GM19372 (cell line): ENCODE results near the gene CDK16.
"Not testable (repeated sequence)": the region's sequence is repeated elsewhere in the genome, so short reads cannot be mapped to it uniquely, and the experiment has no call there.

Experiments used
- ATAC-seq: cut with Tn5 transposase; IDR thresholded peaks from one replicate; pipeline ENCODE4 v1.9.1; 2021; ENCODE audit warnings: mild to moderate bottlenecking, low read depth, moderate library complexity; ENCODE audit not compliant: unreplicated experiment

Gene CDK16

DNA sequence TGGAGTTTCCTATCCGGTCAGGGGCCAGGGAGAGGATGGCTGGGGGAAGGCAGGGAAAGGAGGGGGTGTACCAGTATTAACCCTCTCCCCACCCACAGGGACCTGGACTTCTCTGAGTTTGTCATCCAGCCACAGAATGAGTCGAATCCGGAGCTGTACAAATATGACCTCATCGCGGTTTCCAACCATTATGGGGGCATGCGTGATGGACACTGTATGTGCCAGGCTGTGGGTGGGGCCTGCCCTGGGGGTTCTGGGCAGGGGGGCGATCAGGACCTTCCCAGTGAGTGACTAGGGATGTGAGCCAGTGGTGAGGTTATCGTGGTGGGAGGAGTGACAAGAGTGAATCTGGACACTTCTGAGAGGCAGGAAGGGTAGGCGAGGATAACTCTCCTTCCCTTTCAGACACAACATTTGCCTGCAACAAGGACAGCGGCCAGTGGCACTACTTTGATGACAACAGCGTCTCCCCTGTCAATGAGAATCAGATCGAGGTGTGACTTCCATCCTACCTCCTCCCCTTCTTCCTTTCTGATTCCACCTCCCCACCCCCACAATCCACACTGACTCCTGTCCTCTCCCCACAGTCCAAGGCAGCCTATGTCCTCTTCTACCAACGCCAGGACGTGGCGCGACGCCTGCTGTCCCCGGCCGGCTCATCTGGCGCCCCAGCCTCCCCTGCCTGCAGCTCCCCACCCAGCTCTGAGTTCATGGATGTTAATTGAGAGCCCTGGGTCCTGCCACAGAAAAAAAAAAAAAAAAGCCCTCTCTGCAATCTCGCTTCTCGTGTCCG is 28.9 kb downstream of the CDK16 start:
- no peak for ATAC-seq

DNA sequence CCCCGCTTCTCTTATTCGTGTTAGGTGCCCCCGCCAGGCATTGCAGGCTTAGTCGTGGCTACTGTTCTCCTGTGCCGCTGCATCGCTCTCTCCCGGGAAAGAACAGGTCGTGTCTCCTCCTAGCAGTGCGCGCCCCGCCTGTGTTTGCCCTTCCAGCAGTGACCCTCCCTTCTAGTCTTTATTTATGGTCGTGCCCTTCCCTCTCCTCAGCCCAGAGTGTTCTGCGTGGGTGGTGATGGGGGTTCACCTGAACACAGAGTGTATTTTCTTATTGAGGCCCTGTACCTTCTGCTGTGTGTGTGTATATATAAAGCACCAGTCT is 29.5 kb downstream of the CDK16 start:
- no peak for ATAC-seq

DNA sequence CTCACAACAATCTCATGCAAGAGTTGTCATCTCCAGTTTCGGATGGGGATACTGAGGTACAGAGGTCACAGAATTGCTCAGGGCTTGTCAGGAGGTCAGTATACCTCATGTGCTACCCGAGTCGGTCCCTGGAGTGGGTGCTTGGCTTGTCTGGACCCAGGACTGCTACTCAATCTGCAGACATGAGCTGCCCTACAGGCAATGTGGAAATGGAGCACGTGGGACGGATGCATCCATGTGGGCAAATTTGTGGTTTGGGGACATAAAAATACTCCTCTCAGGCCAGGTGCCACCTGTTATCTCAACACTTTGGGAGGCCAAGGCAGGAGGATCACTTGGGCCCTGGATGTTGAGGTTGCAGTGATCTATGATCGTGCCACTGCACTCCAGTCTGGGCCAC is 30.1 kb downstream of the CDK16 start:
- no peak for ATAC-seq

DNA sequence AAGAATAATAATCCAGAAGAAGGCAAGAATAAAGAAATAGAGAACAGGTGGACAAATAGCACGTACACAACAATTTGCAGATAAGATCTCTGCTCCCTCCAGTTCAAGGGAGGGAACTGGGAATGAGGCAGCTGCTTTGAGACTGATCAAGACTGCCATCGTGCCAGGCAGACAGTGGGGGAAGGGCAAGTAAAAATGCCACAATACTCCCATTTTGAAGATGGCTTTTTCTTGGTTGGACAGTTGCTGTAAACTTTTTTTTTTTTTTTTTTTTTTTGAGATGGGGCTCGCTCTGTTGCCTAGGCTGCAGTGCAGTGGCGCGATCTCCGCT is 31.5 kb downstream of the CDK16 start:
- ATAC-seq = no peak

DNA sequence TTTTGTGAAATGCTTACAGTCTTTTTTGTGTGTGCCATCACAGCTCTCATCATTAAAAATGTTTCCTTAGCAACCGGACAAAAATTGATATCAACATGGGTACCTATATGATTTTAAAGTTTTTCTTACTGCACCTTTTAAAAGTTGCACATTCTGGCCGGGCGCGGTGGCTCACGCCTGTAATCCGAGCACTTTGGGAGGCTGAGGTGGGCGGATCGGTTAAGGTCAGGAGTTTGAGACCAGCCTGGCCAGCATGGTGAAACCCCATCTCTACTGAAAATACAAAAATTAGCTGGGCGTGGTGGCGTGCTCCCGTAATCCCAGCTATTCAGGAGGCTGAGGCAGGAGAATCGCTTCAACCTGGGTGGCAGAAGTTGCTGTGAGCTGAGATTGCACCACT is 39.1 kb downstream of the CDK16 start:
- ATAC-seq = not testable (repeated sequence)

DNA sequence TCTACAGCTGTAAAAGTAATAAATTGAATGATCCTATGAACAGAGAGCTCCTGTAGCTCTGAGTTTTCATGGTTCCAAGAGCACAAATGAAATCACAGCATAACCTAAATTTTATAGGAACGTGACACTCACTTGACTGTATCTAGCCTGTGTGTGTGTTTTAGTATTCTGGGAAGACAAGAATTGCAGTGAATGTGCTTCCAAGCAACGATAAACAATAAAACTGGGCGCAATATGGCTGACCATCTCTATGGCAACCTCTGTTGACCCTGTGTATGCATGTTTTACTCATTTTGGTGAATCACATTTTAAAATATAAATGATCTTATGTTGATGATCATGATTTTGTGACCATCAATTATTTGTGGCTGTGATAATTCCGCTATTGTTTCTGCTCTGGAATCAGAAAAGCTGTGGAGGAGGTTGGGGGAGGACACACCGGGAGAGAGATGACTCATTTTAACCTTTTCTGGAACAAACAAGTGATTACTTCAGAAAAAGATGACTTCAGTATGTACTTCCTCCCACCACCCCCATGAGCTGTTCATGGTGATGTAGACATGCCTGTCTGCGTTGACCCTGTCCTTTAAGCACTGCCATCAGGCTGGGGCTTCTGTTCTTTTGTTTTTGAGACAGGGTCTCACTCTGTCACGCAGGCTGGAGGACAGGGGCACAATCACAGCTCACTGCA is 46.1 kb downstream of the CDK16 start:
- no peak for ATAC-seq

DNA sequence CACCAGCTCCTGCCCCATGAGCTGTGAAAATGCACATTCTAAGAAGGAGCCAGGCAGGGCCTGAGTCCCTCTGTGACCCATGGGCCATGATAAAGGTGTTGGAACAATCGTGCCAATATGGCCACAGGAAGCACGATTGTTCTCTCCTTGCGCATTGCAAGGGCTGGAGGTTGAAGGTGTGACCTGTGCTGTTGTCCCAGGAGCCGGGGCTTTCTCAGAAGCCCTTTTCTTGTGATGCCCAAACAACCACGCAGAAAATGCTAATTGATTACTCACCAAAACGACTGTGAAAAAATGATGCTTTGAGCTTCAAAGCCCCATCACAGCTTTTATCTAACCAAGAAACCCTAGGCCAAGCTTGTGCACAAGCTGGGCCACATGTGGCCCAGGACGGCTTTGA is 48.2 kb downstream of the CDK16 start:
- ATAC-seq = no peak

DNA sequence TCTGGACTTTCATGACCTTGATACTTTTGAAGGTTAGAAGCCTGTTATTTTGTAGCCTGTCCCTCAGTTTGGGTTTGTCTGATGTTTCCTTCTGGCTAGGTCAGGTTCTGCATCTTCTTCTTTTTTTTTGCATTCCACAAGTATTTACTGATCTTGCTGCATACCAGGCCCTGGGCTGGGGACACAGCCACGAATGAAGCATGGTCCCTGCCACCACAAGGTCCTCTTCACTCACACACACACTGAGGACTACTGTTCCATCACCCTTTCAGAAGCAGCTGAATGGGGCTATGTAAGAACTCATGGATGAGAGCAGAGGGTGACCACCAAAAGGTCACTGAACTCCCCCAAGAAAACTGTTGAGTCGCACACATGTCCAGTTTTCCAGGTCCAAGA is 53.5 kb downstream of the CDK16 start:
- ATAC-seq = no peak

DNA sequence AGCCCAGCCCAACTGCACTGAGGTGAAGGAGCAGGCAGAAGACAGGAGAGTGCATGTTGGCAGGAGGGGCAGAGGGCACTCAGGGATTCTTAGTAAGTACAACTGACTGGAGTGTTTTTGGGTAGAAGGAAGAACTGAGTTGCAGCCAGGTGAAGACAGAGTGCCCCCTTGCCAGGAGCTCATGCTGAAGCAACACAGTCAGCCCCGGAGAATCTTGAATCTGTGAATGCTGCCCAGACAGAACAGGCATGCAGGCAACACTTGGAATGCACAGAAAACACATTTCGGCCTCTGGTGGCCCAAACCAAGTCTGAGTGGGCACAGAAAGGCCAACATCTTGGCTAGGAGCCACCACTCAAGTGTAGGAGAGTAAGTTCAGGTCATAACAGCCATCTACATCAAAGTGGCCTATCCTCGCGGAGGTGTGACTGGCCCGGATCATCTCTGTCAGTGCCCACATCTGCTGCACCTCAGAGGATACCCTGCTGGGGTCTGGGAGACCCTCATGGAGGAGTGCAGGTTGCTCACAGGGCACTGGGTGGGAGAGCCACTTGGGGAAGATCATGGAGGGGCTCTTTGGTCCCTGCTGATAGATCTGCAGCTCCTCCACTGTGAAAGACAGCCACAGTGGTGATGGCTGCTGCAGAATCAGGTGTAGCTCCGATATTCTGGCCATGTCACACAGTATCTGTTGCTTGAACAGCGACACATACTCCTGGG is 54.7 kb downstream of the CDK16 start:
- ATAC-seq = no peak

DNA sequence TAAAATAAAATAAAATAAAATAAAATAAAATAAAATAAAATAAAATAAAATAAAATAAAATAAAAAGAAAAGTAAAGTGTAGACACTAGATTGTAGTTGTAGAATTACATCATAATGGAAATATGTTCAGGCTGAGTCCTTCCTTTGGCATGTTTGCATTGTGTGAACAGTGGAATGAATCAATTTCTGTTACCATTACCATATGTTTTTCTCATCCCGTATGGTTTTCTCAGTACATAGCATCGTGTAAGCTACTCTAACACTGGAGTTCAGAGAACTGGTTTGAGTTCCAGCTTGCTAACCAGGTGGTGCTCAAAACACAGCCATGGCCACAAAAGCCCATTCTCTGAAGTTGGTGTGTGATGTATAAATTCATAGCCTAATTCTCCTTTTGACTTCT is 60.2 kb downstream of the CDK16 start:
- ATAC-seq = no peak
